Testis (tissue), 3 donors: Measurements from ENCODE around the gene SMG7. TPM values are rescaled to one million over a fixed set of nuclear protein-coding genes. Genes with fewer than 3 reads are reported as not detected.

Source experiments
- DNase-seq: peaks from one replicate; pipeline ENCODE4 v3.0.0-alpha.2; 2019
- H3K27ac ChIP-seq, 2 donors: fragments of 200-600 bp; sonication (generic); one replicate each; pipeline ENCODE4 v1.5.1; 2019
- H3K27me3 ChIP-seq: fragments of 200-600 bp; sonication (generic); one replicate; pipeline ENCODE4 v1.5.1; 2019
- H3K36me3 ChIP-seq: fragments of 200-600 bp; sonication (generic); one replicate; pipeline ENCODE4 v1.5.1; 2017; ENCODE audit warnings: low read depth; ENCODE audit errors: missing control alignments
- H3K4me1 ChIP-seq: fragments of 200-600 bp; sonication (generic); one replicate; pipeline ENCODE4 v1.5.1; 2019
- H3K4me3 ChIP-seq, 2 donors: fragments of 200-600 bp; sonication (generic); one replicate each; pipeline ENCODE4 v1.5.1; 2017 to 2019
- H3K9me3 ChIP-seq: fragments of 200-600 bp; sonication (generic); one replicate; pipeline ENCODE4 v1.5.1; 2017
- POLR2A ChIP-seq: fragments of 450-650 bp; IDR thresholded peaks from one replicate; pipeline ENCODE4 v1.6.1; 2017; ENCODE audit warnings: antibody characterized with exemption, mild to moderate bottlenecking, moderate library complexity
- WGBS, 2 donors: methylation state at CpG; one replicate each; pipeline ENCODE4 v1.1.5; 2018; 5-methylcytosine and 5-hydroxymethylcytosine counted together
- intact Hi-C: fragments of 100-400 bp; cut with DNase I; formaldehyde crosslinking; loops from one replicate; pipeline ENCODE4 v1.15.1; 2023; ENCODE audit warnings: low total_unique reads
- polyA plus RNA-seq: library from polyadenylated mRNA; stranded (reverse); fragments of 350-450 nt; fragmentation: Illumina TruSeq; extraction: RNeasy Lipid Tissue Mini Kit (QIAGEN cat#74804); gene quantifications from one replicate; pipeline ENCODE4 v1.2.3, GENCODE V29; 2014; ENCODE audit warnings: low read depth, low replicate concordance; ENCODE audit not compliant: insufficient read depth
- total RNA-seq, 2 donors: library from RNA; depleted of rRNA; stranded (reverse); fragments of >200 nt; gene quantifications; one replicate each; pipeline ENCODE4 v1.2.3, GENCODE V29; 2016
- TF ChIP-seq, protein P1 (sequence below), 3 experiments: fragments of 450-650 bp in 2 of 3; fragments of 200-600 bp in 1 of 3; sonication (generic) in 1 of 3; IDR thresholded peaks; one replicate each; pipeline ENCODE4 v1.5.1; 2016 to 2019; ENCODE audit warnings: antibody characterized with exemption in 3 of 3, mild to moderate bottlenecking in 2 of 3, moderate library complexity in 1 of 3

SMG7 gene
- total and polyA plus RNA-seq, 3 donors from 2014 or later = 109 to 157 (median 139) TPM

DNA sequence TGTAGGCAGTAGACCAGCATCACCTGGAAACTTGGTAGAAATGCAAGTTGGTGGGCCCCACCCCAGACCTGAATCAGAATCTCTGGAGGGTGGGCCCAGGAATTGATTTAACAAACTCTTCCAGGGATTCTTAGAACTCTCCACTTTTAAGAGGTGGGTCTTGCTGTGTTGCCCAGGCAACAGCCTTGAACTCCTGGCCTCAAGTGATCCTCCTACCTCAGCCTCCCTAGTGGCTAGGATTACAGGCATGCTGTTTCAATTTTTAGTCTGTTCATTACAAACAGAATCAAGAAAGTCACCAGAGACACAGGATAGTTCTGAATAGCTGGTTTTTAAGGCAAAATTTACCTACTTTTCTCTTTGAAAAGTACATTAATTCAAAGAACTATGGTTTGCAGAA lies 86.8 kb downstream of the SMG7 start:
- no peaks in the 10 kb centered on the region for H3K36me3 ChIP-seq
- DNase-seq = no peak
- intact Hi-C loops = no loop called here
- H3K4me3 ChIP-seq = no peak overlapping the region
- H3K27me3 ChIP-seq = no peaks in the 10 kb centered on the region
- H3K27ac ChIP-seq = no peak overlapping the region
- H3K4me1 ChIP-seq = no peaks in the 10 kb centered on the region
- H3K9me3 ChIP-seq = no peaks in the 10 kb centered on the region
- TF ChIP-seq POLR2A = no peak
- TF ChIP-seq, protein P1, sequence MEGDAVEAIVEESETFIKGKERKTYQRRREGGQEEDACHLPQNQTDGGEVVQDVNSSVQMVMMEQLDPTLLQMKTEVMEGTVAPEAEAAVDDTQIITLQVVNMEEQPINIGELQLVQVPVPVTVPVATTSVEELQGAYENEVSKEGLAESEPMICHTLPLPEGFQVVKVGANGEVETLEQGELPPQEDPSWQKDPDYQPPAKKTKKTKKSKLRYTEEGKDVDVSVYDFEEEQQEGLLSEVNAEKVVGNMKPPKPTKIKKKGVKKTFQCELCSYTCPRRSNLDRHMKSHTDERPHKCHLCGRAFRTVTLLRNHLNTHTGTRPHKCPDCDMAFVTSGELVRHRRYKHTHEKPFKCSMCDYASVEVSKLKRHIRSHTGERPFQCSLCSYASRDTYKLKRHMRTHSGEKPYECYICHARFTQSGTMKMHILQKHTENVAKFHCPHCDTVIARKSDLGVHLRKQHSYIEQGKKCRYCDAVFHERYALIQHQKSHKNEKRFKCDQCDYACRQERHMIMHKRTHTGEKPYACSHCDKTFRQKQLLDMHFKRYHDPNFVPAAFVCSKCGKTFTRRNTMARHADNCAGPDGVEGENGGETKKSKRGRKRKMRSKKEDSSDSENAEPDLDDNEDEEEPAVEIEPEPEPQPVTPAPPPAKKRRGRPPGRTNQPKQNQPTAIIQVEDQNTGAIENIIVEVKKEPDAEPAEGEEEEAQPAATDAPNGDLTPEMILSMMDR (IDR thresholded peaks at IDR 0.05) = no peak

DNA sequence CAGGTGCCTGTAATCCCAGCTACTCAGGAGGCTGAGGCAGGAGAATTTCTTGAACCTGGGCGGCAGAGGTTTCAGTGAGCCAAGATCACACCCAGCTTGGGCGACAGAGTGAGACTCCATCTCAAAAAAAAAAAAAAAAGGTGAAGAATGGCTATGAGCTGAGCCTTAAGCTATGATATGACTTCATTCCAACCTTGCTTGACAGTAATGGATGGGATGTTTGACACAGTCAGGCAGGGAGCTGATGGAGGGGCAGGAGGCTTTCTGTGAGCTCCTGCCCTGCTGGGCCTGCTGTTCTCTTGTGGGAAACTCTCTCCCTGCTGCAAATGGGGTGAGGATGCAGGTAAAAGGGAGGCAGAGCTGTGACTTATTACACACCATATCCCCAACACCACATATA lies 90.4 kb downstream of the SMG7 start:
- intact Hi-C loops = no loop called here
- 92 to 94% methylated on average over 2 of the region's 2 CpGs for WGBS, 2 donors
- TF ChIP-seq, protein P1 (IDR thresholded peaks at IDR 0.05) = no peak
- TF ChIP-seq POLR2A = no peak
- Histone ChIP-seq H3K4me3 (no peak overlapping the region), H3K9me3 (no peaks in the 10 kb centered on the region), H3K27ac (no peak overlapping the region), H3K27me3 (no peaks in the 10 kb centered on the region), H3K36me3 (no peaks in the 10 kb centered on the region), H3K4me1 (no peaks in the 10 kb centered on the region)
- no peak for DNase-seq

DNA sequence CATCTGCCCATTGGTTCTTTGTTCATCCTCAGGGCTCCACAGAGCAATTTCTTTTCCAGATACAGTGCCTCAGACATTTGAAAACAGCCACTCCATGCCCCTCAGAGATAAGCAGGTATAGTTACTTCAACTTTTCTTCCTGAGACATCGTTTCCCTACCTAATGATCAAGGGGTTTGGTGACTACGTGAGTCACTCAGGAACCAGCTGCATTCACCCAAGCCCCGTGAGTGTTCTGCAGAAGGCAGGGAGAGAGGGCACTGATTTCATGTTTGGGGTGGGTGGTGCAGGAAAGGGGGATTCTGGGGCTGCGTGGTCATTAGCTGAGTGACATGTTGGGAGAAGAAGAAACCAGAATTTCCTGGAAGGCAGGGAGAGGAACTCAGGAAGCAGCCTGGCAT lies 93.0 kb downstream of the SMG7 start:
- no peaks in the 10 kb centered on the region for H3K4me1 ChIP-seq
- no peak overlapping the region for H3K27ac ChIP-seq
- H3K4me3 ChIP-seq = no peak overlapping the region
- intact Hi-C loops = no loop called here
- H3K36me3 ChIP-seq = no peaks in the 10 kb centered on the region
- TF ChIP-seq, protein P1 (IDR thresholded peaks at IDR 0.05) = no peak
- TF ChIP-seq POLR2A = no peak
- no peaks in the 10 kb centered on the region for H3K27me3 ChIP-seq
- WGBS, 2 donors = 68 to 73% methylated on average over 4 of the region's 4 CpGs
- DNase-seq = no peak
- no peaks in the 10 kb centered on the region for H3K9me3 ChIP-seq

DNA sequence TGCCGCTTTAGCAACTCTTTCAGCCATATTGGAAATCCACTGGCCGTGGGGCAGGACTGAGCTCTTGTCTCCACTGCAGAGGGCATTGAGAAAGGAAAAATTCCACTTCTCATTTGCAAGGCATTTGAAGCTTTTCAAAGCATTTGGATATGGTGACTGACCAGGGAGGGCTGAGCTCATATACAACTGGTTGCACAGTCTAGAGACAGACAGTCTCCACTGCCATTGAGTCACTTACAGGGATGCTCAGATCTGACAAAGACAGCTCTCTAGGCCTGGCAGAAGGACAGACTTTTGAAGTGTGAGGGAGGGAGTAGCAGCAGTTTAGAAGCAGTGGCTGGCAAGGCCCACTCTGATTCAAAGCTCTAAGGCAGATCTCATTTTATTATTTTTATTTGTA lies 93.7 kb downstream of the SMG7 start:
- intact Hi-C loops = no loop called here
- H3K27ac ChIP-seq = no peak overlapping the region
- H3K9me3 ChIP-seq = no peaks in the 10 kb centered on the region
- no peaks in the 10 kb centered on the region for H3K4me1 ChIP-seq
- WGBS, 2 donors = 92 to 100% methylated on average over 2 of the region's 2 CpGs
- TF ChIP-seq, protein P1 (IDR thresholded peaks at IDR 0.05) = no peak
- no peak for TF ChIP-seq POLR2A
- H3K36me3 ChIP-seq = no peaks in the 10 kb centered on the region
- H3K27me3 ChIP-seq = no peaks in the 10 kb centered on the region
- H3K4me3 ChIP-seq = no peak overlapping the region
- DNase-seq = no peak

- H3K27me3 ChIP-seq = no peaks in the 10 kb centered on the region
- DNase-seq = no peak
- intact Hi-C loops = no loop called here
- no peak overlapping the region for H3K4me3 ChIP-seq
- 77 to 83% methylated on average over 5 of the region's 5 CpGs for WGBS, 2 donors
- H3K4me1 ChIP-seq = no peaks in the 10 kb centered on the region
- no peaks in the 10 kb centered on the region for H3K9me3 ChIP-seq
- H3K36me3 ChIP-seq = no peaks in the 10 kb centered on the region
- H3K27ac ChIP-seq = no peak overlapping the region
- no peak for TF ChIP-seq POLR2A
- TF ChIP-seq, protein P1 (IDR thresholded peaks at IDR 0.05) = no peak
These were observed 95.3 kb downstream of the SMG7 start for GRCh38 chr1:183567584-183567983.
